Kasumi-1 (cell line): Measurements from ENCODE around the gene WDR36.
A peak's percentile ranks its signal among the peaks of the same experiment; 100 is the strongest.

Experiments
- DNase-seq, 2 experiments: peaks; one replicate each; lab custom pipeline; 2025; lab: John Stamatoyannopoulos, UW

WDR36 gene

DNA sequence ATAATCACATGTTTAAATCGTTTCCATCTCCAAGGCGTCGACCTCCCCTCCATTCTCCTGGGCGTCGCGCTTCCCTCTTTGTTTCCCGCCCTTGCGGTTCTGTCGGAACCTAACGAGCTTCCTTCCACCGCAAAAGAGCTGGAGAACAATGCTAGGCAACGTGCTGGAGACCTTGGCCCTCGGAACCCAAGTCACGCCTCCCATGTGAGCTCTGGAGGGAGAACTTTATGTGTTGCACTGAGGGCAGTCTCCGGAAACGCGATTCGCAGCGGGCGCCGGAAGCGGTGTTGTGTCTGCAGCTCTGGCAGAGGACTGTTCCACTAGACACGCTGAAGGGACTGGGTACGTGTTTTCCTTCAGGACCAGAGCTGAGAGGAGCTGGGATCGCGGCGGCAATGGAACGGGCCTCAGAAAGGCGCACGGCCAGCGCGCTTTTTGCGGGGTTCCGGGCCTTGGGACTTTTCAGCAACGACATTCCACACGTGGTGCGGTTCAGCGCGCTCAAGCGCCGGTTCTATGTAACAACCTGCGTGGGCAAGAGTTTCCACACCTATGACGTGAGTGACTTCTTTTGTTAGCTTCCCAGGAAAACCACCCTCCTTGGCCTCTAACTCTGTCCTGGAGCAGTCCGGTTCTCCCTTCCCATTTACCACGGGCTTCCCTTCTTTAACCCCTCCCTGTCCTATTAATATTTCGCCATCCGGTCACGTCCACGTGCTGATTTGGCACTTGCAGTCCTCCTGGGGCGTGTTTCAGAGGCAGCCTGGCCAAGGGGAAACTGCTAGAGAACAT lies at the start of gene WDR36:
Gene WDR36, plus strand, starts transcription at position 287 of the 792 bp plus-strand sequence. Its CDS starts 109 bp downstream, at position 396.
- DNase-seq, result peak; percentile 96 to 97

DNA sequence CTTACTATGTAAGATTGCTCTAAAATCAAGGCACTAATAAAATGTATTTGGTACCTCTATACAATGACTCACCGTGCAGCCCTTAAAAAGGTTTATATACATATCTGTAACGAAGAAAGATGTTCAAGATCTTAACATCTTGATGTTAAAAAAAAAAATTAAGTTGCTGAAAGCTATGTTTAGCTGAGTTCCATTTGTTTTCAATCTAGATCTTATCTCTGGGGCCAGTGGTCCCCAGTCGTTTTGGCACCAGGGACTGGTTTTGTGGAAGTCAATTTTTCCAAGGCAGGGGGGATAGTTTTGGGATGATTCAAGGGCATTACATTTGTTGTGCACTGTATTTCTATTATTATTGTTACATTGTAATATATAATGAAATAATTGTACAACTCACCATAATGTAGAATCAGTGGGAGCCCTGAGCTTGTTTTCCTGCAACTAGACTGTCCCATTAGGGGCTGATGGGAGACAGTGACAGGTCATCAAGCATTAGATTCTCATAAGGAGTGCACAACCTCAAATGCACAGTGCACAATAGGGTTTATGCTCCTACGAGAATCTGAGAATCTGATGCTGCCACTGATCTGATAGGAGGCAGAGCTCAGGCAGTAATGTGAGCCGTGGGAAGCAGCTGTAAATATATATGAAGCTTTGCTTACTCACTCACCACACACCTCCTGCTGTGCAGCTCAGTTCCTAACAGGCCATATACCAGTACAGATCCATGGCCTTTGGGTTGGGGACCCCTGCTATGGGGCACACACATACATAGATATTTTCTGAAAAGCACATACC lies 48.2 kb upstream of the WDR36 start:
- DNase-seq, result no peak

DNA sequence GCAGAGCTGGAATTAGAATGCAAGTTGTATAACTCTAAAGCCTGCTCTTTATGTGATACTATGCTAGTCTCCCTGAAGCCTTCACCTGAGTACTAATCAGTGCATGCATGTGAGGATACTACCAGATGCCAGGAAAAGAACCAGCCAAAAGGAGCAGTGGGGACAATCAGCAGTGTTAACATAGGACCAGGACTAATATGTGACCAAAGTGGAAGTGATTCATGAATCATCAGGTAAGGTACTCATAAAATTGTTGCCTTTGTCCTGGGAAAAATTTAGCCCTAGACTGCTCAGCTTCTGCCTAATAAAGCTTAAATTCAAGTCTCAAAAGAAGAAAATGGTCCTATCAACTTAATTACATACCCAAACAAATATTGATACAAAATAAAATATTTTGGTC lies 34.1 kb upstream of the WDR36 start:
- DNase-seq, result no peak

DNA sequence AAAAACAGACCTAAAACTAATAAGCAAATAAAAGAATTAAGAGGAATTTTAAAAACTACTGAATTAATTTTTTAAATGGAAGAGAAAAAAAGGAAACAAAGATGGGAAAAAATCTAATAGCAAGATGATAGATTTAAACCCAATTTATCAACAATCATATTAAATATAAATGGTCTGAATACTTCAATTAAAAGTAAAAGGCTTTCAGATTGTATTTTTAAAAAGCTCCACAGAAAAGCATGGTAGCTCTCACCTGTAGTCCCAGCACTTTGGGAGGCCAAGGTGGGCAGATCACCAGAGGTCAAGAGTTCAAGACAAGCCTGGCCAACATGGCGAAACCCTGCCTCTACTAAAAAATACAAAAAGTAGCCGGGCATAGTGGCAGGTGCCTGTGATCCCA lies 32.0 kb upstream of the WDR36 start:
- DNase-seq, result no peak

DNA sequence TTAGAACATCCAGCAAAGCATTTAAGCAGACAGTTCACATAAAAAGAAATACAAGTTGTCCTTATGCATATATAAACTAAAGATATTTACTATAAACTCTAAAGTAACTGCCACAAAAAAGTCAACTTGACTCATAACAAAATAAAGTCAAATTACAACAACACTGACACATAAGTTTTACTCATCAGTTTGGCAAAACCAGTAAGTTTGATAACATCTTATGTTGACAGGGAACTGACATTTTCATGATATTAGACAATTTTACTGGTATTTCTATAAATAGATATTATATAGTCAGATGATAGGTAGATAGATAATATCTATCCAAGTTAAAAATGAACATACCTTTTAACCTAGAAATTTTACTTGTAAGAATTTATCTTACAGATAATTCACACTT lies 30.5 kb upstream of the WDR36 start:
- no peak for DNase-seq

DNA sequence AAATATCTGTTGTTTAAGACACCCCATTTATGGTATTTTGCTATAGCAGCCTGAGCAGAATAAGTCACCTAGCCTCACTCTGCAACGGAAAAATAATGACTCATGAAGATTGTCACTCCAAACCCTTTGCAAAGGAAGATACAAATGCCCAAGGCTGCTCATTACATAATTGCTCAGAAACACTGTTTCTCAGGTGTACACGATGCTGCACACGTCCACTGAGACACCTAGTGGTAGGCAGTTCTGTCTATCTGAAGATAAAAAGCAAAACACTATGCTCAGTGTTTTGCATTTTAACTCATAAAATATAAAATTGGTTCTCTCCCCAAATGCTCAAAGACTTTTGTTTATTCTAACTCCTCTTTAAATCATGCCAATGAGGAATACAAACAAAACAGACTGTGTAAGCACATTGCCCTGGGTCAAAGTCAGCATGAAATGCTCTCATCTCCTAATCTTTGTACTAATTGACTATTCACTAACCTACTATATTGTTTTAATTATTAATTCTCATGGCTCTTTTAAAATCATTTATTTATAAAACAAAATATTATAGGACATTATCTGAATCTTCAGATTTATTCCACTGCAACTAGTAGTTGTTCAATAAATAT lies 28.3 kb upstream of the WDR36 start:
- peak in 1 of 2 experiments; percentile 12 for DNase-seq

DNA sequence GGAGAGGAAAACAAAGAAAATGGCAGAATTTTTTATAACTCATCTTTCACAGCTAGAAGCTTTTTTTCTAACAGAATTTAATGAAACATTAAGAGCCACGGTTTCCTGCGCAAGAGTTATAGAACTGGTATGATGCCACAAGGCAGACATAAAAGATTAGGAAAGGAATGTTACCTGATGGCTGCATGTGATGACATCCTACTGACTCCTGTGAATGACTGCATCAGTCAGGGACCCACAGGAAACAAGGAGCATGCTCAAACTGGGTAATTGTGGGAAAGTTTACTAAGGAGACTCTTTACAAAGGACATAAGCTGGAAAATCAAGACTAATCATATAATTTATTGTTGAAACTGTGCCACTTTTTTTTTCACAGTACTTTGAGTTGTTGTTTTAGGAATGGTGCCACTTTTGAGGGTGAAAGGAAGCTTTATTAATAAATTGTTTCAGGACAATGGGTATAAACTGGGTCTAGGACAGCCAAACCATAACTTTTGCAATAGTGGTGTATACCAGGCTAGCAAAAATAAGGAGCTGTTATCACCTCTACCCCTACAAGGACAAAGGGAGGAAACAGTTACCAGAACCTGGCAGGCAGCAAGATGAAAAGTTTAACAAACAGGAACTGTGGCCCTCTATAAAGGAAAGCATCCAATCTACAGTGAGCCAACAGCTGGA lies 25.7 kb upstream of the WDR36 start:
- no peak for DNase-seq

DNA sequence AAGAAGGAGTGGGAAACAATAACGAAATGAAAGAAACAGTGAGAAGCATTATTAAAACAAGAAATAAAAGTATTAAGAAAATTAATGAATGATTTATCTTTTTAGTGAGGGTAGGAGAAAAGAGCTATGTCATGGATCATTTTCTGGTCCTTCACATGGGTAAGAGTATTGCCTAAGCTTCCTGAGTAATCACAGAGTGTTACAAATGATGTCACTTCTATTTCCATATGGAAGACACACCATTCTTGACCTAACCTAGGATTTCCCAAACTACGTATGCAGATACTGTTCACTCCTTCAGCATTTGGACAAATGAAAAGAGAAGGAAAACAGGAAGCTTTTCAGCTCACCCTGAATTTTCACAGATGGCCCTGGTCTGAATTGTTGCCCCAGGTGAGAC lies 23.9 kb upstream of the WDR36 start:
- DNase-seq, result no peak

DNA sequence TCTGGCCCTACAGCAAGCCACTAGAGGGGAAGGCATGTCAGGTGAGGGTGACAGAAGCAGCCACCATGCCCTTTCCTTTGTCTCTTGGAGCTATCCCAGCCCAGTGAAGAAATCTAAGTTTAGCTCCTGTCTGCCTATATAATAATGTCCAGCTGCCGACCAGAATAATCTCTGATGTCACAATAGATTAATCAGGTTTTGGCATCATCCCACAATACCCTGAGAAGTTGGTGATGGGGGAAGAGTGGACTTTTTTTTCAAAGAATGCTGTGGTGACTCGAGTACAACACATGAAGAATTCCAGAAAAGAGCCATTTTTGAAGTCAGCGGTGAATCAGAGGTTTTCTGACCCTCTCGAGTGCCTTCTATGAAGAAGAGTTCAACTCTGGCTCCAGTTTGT lies 22.3 kb upstream of the WDR36 start:
- DNase-seq, result no peak

DNA sequence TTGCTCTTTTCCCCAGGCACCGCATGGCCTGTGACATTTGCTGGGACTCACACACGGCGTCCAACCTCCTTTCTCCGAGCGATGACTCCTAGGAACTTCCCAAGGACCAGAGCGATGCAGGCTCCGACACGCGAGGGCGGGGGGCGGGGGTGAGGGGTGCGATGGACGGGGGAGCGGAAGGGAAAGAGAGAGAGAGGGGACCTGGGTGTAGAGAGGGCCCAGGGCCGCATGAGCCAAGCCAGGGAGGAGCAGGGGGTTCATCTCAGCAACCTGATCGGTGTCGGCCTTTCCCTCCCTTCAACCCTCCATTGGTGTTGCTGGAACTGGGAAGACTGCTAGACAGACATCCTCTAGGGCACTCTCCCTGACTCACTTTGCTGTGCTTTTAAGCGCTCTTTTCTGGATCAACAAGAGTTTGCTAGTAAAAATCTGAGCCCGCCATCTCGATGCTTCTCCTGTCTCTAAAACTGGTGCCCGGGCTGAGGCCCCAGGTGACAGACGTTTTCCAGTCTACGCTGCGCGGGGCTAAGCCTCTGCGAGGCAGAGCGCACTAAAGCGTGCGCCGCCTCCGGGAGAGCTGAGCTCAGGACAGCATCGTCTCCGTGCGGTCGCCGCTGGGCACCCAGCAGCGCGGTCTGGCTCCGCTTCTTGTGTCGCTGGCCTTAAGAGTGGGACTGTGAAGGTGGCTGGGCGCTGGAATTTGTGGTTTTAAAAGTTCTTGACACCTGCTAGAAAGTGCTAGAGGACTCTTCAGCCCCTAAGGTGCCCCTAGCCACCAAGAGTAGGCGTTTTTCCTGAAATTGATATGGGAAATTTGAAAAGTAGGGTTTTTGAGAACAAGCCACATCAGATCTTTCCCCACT lies 21.6 kb upstream of the WDR36 start:
- no peak for DNase-seq

DNA sequence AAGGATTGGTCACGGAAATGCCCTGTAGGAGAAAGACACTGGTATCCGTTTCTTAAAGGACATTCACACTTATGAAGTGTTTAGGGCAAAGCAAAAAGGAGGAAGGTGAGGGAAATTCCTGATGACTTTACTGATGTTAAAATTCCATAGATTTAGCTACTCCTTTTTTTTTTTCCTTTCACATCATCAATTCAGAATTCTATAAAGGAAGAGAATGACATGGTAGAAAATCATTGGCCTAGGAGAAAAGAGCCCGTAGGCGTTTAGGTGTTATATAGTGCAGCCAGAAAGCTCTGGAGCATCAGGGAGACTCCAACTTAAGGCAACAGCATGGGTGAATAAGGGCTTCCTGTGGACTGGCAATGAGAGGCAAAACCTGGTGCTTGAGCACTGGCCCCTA lies 20.7 kb upstream of the WDR36 start, which contains the start of gene TSLP:
Gene TSLP, plus strand, starts transcription at position 301 of the 400 bp plus-strand sequence. CDS start 178 bp downstream, outside the sequence.
- no peak for DNase-seq

DNA sequence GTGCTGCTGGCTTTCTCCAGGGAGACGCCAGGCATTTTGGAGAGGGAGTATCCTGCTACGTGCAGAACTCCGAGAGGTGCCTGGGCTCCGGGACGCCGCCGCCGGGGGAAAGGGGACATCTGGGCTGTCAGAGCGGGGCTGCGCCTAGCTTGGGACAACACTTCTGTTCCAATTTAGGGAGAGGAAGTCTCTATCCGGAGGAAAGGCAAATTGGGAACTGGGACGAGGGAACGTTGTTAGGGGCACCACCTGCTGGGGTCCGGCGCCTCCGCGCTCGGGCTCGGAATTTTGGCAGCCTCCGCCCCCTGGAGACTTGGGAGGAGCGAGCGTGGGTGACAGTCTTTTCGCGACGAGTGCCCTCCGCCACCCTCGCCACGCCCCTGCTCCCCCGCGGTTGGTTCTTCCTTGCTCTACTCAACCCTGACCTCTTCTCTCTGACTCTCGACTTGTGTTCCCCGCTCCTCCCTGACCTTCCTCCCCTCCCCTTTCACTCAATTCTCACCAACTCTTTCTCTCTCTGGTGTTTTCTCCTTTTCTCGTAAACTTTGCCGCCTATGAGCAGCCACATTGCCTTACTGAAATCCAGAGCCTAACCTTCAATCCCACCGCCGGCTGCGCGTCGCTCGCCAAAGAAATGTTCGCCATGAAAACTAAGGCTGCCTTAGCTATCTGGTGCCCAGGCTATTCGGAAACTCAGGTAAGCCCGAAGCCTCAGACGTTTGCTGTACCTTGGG lies 19.0 kb upstream of the WDR36 start:
- peak; percentile 93 to 95 for DNase-seq

DNA sequence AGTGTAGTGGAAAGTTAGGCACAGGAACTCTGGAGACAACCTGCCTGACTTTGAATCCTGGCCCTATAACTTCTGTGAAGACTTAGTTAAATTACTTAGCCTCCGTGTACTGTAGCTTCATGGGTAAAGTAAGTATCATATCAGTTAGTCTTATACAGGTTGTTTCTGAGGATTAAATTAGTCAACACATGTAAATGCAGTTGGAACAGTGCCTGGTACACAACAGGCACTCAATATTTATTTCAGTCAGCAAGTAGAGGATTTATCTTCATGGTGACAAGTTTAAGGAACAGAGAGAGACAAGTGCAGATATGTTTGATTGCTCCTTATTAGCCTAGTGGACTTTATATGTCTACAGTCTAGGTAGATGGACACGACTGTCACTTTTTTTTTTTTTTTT lies 17.9 kb upstream of the WDR36 start:
- DNase-seq, result no peak

DNA sequence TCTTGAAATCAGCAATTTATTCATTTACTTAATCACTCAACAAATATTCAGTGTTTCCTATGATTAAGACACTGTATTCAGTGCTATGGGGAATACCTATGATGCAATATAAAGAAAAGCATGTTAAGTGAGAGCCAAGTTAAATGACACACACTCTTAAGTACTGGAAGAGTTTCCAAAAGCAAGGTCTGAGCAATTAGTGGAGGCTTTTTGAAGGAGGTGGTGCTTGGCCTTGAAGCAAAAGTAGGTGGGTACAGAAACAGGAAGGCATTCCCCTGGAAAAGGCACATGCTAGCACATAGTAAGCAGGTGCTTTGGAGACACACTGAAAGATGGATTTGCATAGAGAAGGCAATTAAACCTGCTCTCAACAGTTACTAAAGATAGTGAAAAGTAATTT lies 16.6 kb upstream of the WDR36 start:
- no peak for DNase-seq

DNA sequence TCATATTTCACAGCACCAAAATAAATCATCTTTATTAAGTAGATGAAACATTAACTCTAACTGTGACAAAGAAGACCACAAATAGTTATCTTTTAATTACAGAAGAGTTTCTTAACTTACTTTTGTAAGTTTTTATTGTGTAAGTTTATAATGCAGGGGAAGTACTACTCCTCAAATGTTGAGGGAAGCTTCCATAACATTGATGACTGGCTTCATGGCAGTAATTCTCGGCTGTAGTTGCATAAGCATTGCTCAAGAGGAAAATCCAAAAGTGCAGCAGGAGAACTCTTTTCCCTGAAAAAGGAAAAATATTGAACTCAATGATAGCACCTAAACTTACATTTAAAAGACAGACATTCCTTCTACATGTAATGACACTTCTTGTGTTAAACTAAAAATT lies 16.1 kb upstream of the WDR36 start:
- DNase-seq, result no peak

DNA sequence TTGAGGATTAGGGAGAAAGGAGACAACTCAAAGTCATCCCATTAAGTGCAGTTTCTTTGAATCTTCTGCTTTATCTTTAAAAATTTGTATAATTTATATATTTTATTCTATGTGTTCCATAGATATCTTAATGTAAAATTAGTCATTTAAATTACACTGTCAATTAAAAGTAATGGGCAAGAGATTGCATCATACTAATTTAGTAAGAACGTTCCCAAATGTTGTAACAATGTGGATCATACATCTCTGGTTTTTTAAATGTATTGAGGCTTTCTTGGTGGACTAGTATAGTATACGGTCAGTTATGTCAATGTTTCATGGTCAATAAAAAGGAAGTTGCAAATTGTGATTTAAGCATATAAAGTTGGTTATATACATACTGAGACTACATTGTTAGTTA lies 14.5 kb upstream of the WDR36 start:
- no peak for DNase-seq

DNA sequence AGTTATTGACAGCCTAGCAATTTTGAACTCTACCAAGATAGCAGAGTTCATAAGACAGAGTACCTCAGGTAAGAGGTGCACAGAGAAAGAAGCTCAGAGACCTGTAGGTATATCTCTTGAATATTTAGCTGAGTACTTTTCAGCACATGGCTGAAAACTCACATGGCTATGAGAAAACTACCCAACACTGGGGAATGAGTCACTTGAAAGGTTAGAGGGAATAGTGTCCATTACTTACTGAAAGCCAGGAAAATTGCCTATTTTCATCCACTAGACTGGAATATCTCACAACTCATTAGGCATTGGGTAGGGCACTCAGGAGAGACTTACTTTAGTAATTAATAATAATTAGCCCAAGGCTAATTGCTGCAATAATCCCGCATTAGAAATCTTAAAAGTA lies 12.3 kb upstream of the WDR36 start:
- DNase-seq, result no peak

DNA sequence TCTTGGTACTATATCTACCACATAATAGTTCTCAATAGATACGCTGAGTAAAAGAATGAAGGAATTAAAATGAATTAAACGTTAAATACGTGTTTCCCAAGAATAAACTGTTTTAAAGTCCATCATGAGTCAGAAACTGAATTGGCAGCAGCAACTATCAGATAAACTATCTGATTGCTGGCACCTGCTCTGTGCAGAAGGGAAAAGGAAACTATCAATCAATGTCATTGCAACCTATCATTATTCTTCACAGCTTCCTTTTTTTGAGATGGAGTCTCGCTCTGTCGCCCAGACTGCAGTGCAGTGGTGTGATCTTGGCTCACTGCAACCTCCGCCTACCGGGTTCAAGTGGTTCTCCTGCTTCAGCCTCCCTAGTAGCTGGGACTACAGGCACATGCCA lies 8.8 kb upstream of the WDR36 start:
- DNase-seq, result no peak

DNA sequence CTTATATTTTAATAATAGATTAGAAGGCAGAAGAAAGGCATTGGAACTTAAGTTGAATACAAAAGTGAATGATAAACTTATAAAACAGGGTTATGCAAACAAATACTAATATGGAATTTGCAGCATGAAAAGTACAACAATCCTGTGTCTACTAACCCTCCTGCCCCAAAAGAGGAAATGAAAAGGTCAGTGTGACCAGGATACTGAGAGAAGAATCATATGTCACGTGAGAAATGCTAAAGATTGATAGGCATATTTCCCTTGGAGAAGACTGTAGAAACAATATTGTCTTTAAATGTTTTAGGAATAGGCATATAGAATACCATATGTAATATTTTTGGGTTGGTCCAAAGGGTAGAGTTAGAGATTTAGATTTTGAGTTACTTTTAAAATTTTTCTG lies 3.8 kb downstream of the WDR36 start:
- DNase-seq, result no peak

DNA sequence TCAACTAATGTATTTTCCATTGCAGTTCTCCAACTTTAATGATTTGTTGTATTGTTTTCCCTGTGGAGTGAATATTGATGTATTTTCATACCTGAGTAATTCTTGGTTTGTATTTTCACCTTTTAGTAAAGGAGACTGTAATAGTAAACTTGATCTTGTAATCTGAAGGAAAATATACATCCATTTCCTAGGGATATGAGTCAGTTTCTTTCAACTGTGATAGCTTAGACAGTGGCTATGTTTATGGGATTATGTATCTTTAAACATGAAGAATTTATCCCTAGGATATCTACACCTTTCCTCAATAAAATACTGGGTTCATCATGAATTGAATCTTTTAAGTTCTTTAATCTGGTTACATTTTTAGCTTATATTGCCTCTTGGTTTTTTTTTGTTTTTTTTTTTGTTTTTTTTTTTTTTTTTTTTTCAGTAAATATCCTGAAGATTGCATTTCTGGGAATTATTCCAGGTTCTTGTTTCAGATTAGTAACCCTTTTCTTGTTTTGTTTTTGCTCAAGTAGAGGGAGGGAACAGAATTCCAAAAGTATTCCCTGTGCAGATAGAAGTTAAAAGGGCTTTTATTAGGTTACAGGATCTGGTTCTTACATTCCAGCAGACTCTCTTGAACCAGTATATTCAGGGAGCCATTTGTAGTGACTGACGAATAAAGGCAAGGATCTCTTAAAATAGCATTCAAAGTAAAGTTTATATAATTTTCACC lies 7.1 kb downstream of the WDR36 start:
- DNase-seq, result no peak
